Activated CD8-positive, alpha-beta memory T cell treated with anti-CD3 and anti-CD28 coated beads for 24 hours (primary cell): ENCODE measurements around the gene SLC12A8.

Experiments used
- DNase-seq: peaks from one replicate; pipeline ENCODE4 v3.0.0-alpha.2; 2020

Gene SLC12A8

DNA sequence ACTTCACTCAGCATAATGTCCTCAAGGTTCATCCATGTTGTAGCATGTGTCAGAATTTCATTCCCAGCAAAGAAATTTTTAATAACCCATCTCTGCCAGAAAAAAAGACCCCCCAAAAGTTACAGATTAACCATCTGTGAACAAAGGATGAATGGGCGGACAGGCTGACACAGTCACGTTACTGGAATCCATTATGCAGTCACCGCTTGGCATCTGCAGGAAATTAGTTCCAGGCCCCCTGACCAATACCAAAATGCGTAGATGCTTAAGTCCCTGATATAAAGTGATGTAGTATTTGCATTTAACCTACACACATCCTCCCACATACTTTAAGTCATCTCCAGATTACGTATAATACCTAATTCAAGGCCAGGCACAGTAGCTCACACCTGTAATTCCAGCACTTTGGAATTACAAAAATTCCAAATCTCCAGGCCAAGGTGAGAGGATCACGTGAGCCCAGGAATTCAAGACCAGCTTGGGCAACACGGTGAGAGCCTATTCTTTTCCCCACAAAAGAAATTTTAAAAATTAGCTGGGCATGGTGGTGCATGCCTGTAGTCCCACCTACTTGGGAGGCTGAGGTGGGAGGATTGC, 1.5 kb upstream of the SLC12A8 start:
- DNase-seq: no peak

GRCh38 chr3:125213364-125213755, 812 bp upstream of the SLC12A8 start:
- DNase-seq: no peak

DNA sequence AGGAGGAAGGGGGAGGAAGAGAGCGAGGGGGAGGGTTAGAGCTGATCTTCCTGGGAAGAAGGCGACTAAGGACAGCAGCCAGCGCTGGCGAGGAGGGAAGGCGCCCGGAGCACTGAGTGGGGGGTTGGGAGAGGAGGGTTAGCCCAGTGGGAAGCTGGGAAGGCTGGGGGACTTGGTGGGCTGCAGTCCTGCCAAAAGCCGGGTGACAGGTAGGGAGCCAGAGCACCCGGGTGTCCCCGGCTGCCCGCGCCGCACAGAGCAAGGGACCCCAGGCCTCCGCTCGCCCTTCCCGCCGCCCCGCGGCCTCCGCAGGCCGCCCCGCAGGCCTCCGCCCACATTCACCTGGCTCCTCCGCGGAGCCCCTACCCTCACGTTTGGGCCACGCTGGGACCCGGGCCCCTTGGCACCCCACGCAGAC, 448 bp downstream of the SLC12A8 start:
- no peak for DNase-seq

DNA sequence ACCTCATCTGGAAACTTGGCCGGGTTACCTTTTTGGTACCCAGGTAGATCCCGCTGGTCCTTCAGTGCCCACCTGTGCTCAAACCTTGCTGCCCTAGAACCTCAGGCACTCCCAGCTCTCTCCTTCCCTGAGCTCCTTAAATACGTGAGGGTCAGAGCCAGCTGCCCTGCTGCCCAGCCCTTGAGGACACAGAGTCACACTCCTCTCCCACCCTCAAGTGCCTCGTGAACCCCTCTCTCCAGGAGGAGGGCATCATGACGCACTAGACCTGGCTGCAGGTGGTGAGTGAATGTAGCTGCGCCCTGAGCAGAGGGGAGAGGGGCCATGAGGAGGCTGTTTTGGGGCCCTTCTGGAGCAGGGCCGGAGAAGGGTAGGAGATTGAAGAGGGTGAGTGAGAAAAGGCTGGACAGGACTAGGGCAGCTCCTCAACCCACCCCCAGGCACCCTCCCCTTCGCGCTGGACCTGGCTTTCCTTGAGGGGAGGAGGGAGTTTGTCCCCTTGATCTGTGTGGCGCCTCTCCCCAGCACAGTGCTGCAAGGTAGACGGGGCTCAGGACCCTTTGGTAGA, 941 bp downstream of the SLC12A8 start:
- DNase-seq: no peak

- DNase-seq: no peak
These were observed 4.5 kb downstream of the SLC12A8 start for GRCh38 chr3:125207949-125208568.

GRCh38 chr3:125207507-125207906, 5.0 kb downstream of the SLC12A8 start:
- DNase-seq: no peak

DNA sequence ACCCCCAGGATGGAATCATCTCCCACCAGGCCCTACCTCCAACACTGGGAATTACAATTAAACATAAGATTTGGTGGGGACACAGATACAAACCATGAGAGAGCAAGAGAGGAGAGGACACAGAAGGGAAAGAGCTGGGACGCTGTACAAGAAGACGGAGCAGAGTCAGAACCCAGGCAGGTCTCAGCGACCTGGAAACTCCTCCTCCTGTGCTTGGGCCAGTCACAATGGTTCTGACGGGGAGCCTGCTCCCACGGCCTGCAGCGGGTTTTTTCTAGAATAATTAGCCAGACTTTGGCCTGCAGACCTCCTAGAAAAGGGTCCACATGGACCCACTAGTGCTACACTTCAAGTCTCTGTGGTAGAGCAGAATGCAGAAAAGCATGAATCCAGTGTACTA, 5.6 kb downstream of the SLC12A8 start:
- DNase-seq: no peak

- DNase-seq: no peak
These were observed 8.8 kb downstream of the SLC12A8 start for GRCh38 chr3:125203731-125204130.

DNA sequence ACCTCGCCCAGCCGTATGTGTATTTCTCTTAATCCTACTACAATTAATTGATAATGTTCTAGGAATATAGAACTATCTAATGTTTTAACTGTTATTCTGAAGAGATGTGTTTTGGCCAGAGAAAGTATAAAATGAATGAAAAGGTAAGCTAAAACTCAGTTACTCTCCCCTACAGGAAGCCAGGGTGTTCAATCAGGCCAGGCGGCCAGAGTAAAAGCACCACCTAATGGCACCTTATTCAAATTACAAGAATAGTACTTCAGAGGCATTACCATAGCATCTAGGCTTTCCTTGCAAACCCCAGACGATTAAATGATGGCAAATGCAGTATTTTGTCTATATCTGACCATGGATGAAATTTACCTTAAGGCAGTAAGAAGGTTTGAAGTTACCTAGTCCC, 10.4 kb downstream of the SLC12A8 start:
- DNase-seq: no peak

DNA sequence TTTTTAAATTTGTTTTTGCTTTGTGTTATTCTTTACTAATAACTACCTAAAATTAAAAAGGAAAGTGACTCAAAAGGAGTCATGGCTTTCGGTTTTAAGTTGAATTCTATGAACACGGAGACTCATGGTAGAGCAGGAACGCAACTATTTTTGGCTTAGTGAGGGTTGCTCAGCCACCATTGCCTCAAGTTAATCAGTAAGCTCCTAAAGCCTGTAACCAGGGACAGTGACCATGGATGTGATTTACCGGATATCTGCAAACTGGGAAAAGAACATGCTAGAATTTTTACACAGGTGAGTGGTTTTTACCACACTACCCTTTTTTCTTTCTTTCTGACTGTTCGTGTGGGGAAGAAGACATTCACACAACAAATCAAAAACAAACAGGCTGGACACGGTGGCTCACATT, 11.8 kb downstream of the SLC12A8 start:
- DNase-seq: no peak

DNA sequence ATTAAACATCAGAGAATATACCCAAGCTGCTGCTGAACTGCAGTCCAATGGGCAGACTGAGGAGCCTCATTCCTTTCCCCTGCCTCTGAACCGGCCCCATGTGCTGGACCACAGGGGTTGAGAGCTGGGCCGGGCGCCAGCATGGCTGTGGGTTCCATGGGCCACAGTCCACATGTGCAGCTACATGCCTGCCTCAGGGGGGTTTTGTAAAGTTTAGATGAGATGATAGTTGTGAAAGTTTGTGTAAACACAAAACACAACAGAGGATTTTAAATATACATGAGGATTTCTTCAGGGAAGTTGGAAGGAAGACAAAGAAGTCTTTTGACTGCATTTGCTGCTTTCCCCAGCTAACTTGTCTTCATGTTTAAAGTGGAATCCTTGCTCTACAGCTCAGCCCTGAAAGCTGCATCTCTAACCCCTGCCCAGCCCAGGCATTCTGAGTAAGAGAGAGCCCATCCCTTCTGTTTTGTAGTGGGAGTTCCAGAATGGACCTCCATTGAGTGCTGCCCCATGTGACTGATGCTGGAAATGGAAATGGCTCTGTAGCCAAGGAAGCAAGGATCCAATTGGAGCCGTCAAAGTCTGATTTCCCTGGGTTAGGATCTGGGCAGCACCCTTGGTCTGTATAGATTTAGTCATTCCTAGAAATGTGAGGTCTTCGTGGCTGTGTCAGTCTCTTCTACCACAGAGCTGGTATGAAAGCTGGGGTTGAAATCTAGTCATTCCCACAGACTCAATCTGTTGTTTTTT, 17.5 kb downstream of the SLC12A8 start:
- DNase-seq: no peak

- no peak for DNase-seq
These were observed 18.3 kb downstream of the SLC12A8 start for GRCh38 chr3:125194061-125194848.

DNA sequence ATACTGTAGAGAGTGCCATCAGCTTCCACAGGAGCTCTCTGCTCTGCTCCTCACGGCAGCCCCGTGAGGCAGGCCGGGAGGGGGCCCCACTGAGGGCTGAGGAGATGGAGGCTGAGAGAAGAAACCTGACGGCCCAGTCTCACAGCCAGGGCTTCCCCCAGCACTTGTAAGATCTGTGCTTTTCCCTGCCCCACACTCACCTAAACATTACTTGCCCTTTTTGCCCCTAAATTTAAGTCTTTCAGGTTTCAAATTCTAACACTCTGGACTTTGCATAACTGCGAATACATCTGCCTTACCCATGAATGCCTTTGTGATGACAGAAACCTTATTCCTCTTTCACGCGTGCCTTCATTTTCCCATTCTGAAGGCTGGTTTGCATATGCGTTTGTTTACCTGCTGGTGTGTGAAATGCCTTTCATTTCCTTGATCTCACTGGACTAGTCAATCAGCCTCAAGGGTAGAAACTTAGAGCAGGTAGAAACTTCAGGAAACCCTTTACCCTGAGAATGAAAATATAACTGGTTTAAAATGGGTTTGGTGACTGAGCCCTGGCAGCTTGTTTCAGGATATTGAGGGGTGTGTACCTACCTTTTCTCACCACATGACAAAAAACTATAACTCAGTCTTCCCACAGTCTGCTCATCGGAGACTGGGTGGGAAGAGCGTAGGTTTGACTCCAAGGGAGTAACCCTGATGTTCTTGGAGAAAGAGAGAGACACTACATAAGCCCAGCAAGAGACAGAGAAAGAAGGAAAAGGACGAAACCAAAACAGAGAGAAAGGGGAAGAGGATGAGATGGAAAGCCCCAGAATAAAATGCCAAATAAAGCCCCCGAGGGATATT, 20.1 kb downstream of the SLC12A8 start:
- DNase-seq: no peak

DNA sequence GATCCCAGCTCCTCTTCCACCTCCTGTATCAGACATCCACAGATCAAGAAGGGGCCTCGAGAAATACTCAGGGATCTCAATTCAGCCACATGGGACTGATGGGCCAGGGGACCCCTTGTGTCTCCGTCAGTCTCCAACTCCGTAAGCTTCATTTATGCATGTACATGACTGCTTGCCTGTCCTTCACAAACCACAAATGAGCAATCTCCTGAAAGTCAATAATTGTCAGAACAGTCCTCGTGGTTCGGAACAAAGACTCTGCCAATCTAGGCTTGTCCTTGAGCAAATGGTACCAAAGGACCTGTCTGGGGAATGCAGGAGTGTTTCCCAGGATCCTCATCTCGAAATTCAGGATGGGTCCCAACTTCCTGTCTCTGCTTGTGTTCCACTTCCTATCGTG, 20.8 kb downstream of the SLC12A8 start:
- no peak for DNase-seq

- no peak for DNase-seq
These were observed 21.3 kb downstream of the SLC12A8 start for GRCh38 chr3:125191256-125191655.

DNA sequence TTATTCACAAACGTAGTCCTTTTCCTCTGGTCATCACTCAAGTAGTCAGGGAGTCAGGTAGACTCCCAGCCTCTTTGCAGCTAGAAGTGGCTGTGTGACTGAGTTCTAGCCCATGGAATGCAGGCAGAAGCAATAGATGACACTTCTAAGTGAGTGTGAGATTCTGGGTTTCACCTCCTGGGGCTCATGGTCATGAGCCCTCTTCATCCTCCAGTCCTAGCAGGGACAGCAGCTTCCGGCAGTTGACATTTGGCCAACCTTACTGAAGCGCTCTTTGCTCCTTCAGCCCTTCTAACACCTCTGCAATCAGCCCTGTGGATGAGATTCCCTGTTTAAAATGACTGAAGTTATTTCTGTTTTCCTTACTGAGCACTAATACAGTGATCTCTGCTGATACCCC, 21.8 kb downstream of the SLC12A8 start:
- no peak for DNase-seq

- DNase-seq: no peak
These were observed 23.0 kb downstream of the SLC12A8 start for GRCh38 chr3:125189378-125190165.

GRCh38 chr3:125188955-125189354, 23.6 kb downstream of the SLC12A8 start:
- no peak for DNase-seq

DNA sequence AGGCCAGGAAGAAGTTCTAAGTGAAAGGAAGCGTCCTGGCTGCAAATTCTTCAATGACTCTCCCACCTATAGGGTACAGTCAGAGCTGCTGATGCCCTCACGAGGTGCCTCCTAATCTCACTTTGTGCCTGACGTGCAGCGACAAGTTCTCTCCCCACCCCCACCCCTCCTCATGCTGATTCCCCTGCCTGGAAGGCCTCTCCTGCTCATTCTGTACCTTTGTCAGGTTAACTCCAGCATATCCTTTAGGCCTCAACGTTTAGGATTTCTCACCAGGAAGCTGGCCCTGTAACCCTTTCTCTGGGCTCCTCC, 25.0 kb downstream of the SLC12A8 start:
- DNase-seq: no peak

DNA sequence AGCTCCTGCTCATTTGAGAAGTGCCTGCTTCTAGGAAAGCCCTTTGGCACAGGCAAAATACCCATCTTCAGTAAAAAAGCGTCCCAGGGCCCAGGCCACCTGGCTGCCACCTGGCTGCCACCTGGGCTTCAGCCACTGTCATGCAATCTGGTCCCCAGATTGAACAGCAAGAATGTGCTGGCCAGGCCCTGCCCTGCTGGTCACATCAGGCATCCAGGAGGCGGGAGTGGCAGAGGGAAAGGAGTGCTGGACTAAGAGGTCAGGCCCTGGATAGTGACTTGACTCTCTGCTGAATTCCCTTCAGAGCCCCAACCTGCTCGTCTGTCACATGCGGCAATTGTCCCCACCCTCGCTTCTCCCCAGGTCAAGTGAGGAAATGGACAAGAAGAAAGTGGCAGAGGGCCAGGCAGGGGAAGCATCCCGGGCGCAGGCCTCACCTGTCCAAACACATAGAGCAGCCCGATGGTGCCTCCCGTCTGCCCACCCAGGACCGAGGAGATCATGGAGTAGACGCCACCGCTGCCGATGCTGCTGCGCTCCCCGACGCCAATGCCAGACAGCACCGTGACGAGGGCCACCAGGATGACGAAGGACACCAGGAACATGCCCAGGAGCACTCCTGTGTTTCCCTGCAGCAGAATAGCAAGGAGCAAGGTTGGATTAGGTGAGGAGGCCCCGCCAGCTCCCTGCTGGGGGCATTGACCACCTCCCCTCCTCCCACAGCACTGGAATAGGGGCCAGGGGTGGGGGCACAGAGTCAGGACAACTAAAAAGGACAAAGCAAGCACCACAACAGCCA, 25.5 kb downstream of the SLC12A8 start:
- no peak for DNase-seq
